ENCODE data around the gene SEPTIN11.

The SEPTIN11 gene

DNA sequence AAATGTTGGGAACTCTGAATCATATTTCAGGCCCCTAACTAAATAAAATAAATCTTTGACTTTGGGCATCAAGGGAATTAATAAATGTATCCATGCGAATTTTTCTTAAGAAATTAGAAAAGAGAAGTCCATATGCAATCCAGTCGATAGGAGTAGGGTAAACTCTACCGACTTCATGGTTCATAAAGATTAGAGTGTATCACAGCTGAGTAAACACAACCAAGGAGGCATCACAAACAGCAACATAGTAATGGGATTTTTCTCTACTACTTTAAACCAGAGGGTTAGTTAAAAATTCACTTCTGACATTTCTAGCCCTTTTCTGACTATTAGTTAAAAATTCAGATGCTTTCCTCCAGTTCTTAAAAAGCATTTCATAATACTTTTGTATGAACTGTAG, 19.9 kb downstream of the SEPTIN11 start:
- Histone ChIP-seq H3K4me3 (ENCODE audit: low read depth, low read length) (no peak overlapping the region), H3K27ac (ENCODE audit: extremely low read depth, low read depth, low read length) (no peak overlapping the region), H3K9me3 (ENCODE audit: control insufficient read depth, insufficient read depth, low read depth, low read length) (no peaks in the 10 kb centered on the region), H3K4me1 (ENCODE audit: control insufficient read depth, insufficient read depth, low read length) (peaks cover 16% of the 10 kb centered on the region), H3K36me3 (ENCODE audit: control insufficient read depth in 2 of 2, insufficient read depth in 1 of 2, low read length in 2 of 2) (no peaks in the 10 kb centered on the region)
- ChIA-PET POLR2A (no interaction called here), CTCF (no interaction called here)
- TF ChIP-seq, protein P1, sequence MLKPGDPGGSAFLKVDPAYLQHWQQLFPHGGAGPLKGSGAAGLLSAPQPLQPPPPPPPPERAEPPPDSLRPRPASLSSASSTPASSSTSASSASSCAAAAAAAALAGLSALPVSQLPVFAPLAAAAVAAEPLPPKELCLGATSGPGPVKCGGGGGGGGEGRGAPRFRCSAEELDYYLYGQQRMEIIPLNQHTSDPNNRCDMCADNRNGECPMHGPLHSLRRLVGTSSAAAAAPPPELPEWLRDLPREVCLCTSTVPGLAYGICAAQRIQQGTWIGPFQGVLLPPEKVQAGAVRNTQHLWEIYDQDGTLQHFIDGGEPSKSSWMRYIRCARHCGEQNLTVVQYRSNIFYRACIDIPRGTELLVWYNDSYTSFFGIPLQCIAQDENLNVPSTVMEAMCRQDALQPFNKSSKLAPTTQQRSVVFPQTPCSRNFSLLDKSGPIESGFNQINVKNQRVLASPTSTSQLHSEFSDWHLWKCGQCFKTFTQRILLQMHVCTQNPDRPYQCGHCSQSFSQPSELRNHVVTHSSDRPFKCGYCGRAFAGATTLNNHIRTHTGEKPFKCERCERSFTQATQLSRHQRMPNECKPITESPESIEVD (tag by site-specific recombination; IDR thresholded peaks at IDR 0.05): peak; percentile 46; the same call in 1 of the 2 replicates
- TF ChIP-seq GLIS1 (tag by site-specific recombination; IDR thresholded peaks at IDR 0.05) (peak; percentile 42; the same call in 1 of the 2 replicates), ZNF423 (tag by site-specific recombination; IDR thresholded peaks at IDR 0.05) (no peak)

DNA sequence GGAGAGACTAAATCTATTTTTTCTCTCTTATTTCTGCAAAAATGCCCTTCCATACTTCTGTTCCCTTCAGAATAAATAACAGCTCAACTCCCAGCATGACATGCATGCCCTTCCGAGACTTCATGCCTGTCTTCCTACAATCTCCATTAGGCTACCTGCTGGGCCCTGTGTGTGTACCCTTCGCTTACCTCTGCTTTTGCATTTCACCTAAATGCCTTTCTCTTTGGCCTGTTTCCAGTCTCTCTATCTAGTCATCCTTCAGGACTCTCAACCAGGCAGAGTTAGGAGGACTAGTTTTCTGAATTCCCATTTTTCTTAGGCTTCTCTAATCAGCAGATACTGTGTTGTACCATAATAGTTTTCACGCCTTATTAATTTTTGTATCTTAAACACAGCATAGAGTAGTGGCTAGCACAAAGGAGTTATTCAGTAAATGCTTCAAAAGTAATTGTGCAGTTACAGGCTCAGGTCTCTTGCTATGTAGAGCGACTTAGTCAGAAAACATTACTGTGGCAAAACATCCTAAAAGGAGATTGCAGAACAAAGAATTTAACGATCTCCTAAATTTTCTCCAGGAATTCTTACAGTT, 20.5 kb downstream of the SEPTIN11 start:
- H3K4me3 ChIP-seq (ENCODE audit: low read depth, low read length): no peak overlapping the region
- ChIA-PET POLR2A (no interaction called here), CTCF (interaction anchor here (0.6 kb wide), 1 partner anchor 21 kb away, joined by 3 read pairs; the partner anchor contains the start of gene SEPTIN11)
- H3K4me1 ChIP-seq (ENCODE audit: control insufficient read depth, insufficient read depth, low read length): peaks cover 16% of the 10 kb centered on the region
- no peak overlapping the region for H3K27ac ChIP-seq (ENCODE audit: extremely low read depth, low read depth, low read length)
- no peaks in the 10 kb centered on the region for H3K9me3 ChIP-seq (ENCODE audit: control insufficient read depth, insufficient read depth, low read depth, low read length)
- no peaks in the 10 kb centered on the region for H3K36me3 ChIP-seq (ENCODE audit: control insufficient read depth in 2 of 2, insufficient read depth in 1 of 2, low read length in 2 of 2)
- TF ChIP-seq ZNF48 (tag by site-specific recombination; IDR thresholded peaks at IDR 0.05) (no peak), ZNF350 (tag by site-specific recombination; IDR thresholded peaks at IDR 0.05) (no peak), ZBTB20 (tag by site-specific recombination; IDR thresholded peaks at IDR 0.05) (no peak), ZFP69B (tag by site-specific recombination; IDR thresholded peaks at IDR 0.05) (no peak), SCRT1 (tag by site-specific recombination; IDR thresholded peaks at IDR 0.05; ENCODE audit: borderline replicate concordance) (no peak), ZNF19 (tag by site-specific recombination; IDR thresholded peaks at IDR 0.05; ENCODE audit: low read depth) (no peak), ZFP41 (tag by site-specific recombination; IDR thresholded peaks at IDR 0.05; ENCODE audit: borderline replicate concordance) (no peak), ZNF747 (tag by site-specific recombination; IDR thresholded peaks at IDR 0.05) (no peak), ZNF530 (tag by site-specific recombination; IDR thresholded peaks at IDR 0.05; ENCODE audit: low read depth) (no peak), ZNF548 (tag by site-specific recombination; IDR thresholded peaks at IDR 0.05) (no peak), ZXDB (tag by site-specific recombination; IDR thresholded peaks at IDR 0.05) (no peak), ZNF132 (tag by site-specific recombination; IDR thresholded peaks at IDR 0.05; ENCODE audit: borderline replicate concordance) (no peak), YY1 (tag by site-specific recombination; IDR thresholded peaks at IDR 0.05) (no peak), ZSCAN30 (tag by site-specific recombination; IDR thresholded peaks at IDR 0.05) (no peak), ZNF311 (tag by site-specific recombination; IDR thresholded peaks at IDR 0.05; ENCODE audit: borderline replicate concordance) (no peak)
- TF ChIP-seq, protein P2, sequence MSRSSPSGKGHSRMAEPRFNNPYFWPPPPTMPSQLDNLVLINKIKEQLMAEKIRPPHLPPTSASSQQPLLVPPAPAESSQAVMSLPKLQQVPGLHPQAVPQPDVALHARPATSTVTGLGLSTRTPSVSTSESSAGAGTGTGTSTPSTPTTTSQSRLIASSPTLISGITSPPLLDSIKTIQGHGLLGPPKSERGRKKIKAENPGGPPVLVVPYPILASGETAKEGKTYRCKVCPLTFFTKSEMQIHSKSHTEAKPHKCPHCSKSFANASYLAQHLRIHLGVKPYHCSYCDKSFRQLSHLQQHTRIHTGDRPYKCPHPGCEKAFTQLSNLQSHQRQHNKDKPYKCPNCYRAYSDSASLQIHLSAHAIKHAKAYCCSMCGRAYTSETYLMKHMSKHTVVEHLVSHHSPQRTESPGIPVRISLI (tag by site-specific recombination; IDR thresholded peaks at IDR 0.05): no peak
- TF ChIP-seq, protein P3, sequence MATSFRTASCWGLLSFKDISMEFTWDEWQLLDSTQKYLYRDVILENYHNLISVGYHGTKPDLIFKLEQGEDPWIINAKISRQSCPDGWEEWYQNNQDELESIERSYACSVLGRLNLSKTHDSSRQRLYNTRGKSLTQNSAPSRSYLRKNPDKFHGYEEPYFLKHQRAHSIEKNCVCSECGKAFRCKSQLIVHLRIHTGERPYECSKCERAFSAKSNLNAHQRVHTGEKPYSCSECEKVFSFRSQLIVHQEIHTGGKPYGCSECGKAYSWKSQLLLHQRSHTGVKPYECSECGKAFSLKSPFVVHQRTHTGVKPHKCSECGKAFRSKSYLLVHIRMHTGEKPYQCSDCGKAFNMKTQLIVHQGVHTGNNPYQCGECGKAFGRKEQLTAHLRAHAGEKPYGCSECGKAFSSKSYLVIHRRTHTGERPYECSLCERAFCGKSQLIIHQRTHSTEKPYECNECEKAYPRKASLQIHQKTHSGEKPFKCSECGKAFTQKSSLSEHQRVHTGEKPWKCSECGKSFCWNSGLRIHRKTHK (tag by site-specific recombination; IDR thresholded peaks at IDR 0.05): no peak
- TF ChIP-seq, protein P4, sequence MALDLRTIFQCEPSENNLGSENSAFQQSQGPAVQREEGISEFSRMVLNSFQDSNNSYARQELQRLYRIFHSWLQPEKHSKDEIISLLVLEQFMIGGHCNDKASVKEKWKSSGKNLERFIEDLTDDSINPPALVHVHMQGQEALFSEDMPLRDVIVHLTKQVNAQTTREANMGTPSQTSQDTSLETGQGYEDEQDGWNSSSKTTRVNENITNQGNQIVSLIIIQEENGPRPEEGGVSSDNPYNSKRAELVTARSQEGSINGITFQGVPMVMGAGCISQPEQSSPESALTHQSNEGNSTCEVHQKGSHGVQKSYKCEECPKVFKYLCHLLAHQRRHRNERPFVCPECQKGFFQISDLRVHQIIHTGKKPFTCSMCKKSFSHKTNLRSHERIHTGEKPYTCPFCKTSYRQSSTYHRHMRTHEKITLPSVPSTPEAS (tag by site-specific recombination; IDR thresholded peaks at IDR 0.05): no peak
- TF ChIP-seq, protein P5, sequence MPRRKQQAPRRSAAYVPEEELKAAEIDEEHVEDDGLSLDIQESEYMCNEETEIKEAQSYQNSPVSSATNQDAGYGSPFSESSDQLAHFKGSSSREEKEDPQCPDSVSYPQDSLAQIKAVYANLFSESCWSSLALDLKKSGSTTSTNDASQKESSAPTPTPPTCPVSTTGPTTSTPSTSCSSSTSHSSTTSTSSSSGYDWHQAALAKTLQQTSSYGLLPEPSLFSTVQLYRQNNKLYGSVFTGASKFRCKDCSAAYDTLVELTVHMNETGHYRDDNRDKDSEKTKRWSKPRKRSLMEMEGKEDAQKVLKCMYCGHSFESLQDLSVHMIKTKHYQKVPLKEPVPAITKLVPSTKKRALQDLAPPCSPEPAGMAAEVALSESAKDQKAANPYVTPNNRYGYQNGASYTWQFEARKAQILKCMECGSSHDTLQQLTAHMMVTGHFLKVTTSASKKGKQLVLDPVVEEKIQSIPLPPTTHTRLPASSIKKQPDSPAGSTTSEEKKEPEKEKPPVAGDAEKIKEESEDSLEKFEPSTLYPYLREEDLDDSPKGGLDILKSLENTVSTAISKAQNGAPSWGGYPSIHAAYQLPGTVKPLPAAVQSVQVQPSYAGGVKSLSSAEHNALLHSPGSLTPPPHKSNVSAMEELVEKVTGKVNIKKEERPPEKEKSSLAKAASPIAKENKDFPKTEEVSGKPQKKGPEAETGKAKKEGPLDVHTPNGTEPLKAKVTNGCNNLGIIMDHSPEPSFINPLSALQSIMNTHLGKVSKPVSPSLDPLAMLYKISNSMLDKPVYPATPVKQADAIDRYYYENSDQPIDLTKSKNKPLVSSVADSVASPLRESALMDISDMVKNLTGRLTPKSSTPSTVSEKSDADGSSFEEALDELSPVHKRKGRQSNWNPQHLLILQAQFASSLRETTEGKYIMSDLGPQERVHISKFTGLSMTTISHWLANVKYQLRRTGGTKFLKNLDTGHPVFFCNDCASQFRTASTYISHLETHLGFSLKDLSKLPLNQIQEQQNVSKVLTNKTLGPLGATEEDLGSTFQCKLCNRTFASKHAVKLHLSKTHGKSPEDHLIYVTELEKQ (tag by site-specific recombination; IDR thresholded peaks at IDR 0.05; ENCODE audit: borderline replicate concordance): no peak
- TF ChIP-seq, protein P6, sequence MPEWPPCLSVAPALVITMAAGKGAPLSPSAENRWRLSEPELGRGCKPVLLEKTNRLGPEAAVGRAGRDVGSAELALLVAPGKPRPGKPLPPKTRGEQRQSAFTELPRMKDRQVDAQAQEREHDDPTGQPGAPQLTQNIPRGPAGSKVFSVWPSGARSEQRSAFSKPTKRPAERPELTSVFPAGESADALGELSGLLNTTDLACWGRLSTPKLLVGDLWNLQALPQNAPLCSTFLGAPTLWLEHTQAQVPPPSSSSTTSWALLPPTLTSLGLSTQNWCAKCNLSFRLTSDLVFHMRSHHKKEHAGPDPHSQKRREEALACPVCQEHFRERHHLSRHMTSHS (tag by site-specific recombination; IDR thresholded peaks at IDR 0.05): no peak
- TF ChIP-seq, protein P1 (tag by site-specific recombination; IDR thresholded peaks at IDR 0.05): peak; percentile 61
